Activated T-cell treated with anti-CD3 and anti-CD28 coated beads for 4 hours (primary cell): ENCODE results near the gene CA12.

Experiments used
- DNase-seq: peaks from one replicate; pipeline ENCODE4 v3.0.0-alpha.2; 2020

CA12 gene

DNA sequence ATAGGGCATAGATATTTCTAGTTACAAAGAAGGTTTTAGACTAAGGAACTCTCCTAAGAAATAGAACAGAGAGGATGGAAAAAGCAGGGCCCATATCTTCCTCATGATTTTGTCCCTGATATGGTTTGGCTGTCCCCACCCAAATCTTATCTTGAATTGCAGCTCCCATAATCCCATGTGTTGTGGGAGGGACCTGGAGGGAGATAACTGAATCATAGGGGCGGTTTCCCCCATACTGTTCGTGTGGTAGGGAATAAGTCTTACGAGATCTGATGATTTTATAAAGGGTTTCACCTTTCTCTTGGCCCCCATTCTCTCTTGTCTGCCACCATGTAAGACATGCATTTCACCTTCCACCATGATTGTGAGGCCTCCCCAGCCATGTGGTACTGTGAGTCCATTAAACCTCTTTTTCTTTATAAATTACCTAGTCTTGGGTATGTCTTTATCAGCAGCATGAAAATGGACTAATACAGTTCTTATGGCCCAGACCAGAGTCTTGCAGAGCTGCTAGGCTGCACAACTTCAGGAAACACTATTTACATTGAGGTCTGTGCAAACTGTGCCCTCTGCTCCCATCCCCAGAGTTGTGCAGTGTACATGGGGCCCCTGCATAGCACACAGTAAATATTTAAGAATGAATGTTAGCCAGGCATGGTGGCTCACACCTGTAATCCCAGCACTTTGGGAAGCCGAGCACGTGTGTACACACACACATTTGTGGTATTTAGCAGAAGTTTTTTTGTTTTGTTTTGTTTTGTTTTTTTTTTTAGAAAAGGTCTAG is 20.3 kb upstream of the CA12 start:
- no peak for DNase-seq

DNA sequence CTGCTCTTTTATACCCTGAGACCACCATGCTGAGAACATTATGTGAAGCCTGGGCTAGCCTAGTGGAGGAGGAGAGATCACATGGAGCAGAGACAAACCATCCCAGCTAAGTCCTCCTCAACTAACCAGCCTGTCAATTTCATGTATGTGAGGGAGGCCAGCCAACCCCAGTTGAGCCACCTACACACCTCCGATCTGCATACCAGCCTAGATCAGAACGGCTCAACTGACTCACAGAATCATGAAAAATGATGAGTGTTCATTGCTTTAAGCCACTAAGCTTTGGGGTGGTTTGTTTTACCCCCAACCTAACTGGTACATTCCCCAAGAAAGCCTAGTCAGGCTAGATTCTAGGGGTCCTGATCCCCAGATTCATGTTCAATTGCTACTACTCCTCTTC is 19.4 kb upstream of the CA12 start:
- DNase-seq, result no peak

DNA sequence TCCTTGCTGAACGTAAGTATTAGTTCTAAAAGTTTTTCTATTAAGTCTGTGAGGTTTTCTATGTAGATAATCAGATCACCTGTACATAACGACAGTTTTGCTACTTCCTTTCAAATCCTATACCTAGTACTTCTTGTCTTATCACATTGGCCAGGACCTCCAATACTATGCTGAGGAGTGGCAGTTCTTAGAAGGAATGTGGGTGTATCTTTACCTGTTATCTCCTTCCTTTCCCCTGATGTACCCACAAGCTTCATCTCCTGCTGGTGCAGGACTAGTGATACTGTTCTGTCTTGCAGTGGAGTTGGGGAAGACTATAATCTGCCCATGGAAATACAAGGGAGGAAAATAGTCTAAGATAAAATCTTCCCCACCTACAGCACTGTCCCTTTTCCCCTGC is 16.8 kb upstream of the CA12 start:
- DNase-seq, result no peak

DNA sequence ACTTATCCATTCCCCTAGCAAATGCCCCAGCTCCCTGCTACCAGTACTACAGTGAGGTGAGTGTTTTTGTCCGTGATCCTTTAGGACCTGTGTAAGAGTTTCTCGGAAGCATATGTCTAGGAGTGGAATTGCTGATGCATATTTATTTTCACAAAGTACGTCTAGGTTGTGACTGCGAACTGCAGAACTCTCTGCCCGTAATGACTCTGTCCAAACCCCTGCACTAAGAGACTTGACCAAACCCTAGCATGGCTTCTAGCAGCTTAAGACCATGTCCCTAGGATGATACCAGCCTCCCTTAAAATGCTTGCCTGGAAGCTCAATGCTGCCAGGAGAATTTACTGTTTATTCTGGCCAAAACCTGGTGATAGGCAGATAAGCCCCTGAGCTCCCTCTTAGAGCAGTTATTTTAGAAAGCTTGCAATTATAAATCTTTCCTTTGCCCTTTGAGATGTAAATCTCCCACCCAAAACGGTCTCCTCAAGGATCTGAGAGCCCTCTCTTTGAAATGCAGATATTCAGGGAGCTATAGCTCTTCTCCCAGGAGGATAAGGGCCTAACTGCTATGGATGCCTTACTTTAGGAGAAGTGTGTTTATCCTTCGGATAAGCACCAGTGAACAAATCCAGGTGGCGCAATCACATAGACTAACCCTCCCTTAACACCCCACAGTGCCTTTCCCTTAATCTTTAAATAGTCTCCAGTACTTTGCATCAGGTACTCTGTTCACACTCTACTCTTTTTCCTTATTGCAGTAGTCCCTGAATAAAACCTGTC is 14.7 kb upstream of the CA12 start:
- DNase-seq, result no peak

- DNase-seq, result no peak
Measured at GRCh38 chr15:63395730-63396151, 14.1 kb upstream of the CA12 start.

- no peak for DNase-seq
Measured at GRCh38 chr15:63392361-63393009, 10.8 kb upstream of the CA12 start.

DNA sequence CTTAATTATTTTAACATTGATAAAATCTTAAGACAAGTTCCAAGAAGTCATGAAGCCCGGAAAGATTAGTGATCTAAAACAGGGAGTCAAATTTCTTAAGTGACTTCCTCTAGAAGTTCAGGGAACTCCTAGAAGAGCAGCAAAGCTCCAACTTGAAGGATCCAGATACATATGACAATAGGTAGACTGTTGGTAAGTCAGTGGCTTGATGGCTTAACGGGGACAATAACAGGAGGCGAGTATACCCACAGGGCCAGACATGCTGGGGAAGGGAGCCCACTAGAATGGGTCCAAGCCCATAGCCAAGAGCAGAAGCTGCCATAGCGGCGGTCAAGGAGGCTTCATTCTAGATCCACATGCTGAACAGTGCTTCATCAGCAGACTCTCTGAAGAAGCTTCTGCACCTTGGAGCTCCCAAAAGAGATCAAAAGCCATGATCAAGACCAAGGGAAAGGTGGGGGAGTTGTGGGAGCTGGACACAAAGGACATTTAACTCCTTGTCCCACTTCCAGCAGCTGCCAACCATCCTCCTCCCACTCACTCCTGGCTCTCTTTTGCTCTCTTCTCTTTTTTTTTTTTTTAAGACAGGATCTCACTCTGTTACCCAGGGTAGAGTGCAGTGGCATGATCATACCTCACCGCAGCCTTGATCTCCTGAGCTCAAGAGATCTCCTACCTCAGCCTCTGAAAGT is 10.2 kb upstream of the CA12 start:
- DNase-seq, result no peak

DNA sequence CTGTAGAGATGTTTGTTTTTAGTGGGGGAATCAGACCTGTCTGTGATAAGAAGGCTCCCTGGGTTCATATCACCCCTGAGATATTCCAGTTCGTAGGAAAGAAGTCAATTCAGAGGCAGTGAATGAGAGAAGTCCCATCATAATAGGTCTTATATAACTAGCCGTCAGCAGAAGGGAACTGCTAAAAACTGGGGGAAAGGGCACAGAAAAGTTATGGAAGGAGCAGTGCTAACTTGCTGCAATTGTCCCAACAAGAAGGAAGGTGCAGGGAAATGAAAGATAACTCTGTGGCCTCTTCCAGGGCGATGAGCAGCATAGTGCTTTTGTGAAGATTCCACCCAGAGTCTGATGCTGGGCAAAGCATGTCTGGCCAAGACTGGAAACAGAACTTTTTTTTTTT is 9.0 kb upstream of the CA12 start:
- DNase-seq, result no peak

- DNase-seq, result no peak
Measured at GRCh38 chr15:63389902-63390670, 8.4 kb upstream of the CA12 start.

GRCh38 chr15:63388511-63388910 is 6.9 kb upstream of the CA12 start:
- DNase-seq, result no peak

DNA sequence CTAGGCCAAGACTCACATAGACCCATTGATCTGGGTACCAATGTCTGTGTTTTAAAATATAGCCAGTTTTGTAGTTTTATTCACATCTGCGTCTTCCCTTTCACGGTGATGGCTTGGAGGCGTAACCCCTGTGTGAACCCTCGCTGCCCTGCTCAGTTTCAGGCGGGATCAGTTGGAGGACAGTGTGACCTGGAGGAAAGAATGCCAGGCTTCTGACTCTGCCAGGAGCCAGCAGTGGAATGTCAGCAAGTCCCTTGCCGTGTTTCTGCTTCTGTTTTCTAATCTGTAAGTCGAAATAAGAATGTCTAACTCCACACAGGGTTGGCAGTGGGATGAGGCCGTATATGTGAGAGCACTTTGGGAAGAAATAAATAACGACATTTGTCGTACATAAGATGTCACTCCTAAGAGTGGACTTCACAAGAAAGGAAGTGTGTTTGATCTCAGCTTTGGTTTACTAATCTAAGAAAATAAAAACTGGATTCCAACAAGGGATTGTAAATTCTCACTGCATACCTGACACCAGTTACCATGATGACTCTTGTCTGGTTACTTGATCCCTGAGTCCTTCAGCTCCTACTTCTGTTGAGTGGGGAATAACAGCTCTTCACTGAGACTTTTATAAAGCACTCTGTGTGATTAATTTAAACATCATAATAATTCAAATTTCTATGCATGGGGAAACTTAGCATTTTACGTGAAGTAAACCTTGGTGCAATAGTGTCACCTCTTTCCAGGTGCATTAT is 6.3 kb upstream of the CA12 start:
- no peak for DNase-seq

- DNase-seq, result no peak
Measured at GRCh38 chr15:63385911-63386531, 4.4 kb upstream of the CA12 start.

DNA sequence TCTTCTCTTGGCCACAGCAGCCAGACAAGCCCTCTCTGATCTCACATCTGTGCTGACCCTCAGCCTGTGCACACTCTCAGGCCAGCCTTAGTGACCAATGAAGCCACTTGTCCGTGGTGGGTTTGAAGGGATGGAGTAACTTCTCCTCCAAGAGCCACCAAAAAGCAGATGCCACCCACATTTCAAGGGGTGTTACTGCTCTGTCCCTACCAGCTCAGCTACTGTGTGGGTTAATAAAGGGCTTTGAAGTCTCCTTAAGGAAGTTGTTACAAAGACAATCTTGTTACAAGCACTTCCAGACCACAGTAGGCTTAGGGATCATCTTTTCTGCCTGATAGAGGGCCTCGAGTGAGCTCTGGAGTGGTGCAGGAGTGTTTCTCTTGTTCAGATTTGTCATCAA is 3.3 kb upstream of the CA12 start:
- DNase-seq, result no peak

GRCh38 chr15:63382966-63383710 is 1.5 kb upstream of the CA12 start:
- DNase-seq, result no peak

DNA sequence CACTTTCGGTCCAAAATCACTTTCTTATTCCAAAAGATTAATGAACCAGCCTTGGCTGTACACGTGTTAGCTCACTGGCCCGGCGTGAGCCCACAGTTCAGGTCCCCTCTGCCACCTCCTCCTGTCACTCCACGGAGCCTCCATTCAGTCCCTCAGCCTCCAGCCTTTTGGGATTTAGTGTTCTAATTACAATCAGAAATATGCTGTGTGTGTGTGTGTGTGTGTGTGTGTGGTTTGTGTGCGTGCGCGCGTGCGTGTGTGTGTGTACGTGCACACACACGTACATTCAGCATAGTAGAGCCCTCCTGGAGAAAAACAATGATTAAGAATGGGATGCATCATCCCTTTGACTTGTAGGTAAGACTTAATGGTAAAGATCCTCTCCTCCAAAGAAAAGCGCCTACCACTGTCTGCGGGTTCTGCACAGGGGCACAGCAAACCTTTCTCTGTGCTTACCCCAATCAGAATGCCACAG is 801 bp downstream of the CA12 start:
- no peak for DNase-seq

DNA sequence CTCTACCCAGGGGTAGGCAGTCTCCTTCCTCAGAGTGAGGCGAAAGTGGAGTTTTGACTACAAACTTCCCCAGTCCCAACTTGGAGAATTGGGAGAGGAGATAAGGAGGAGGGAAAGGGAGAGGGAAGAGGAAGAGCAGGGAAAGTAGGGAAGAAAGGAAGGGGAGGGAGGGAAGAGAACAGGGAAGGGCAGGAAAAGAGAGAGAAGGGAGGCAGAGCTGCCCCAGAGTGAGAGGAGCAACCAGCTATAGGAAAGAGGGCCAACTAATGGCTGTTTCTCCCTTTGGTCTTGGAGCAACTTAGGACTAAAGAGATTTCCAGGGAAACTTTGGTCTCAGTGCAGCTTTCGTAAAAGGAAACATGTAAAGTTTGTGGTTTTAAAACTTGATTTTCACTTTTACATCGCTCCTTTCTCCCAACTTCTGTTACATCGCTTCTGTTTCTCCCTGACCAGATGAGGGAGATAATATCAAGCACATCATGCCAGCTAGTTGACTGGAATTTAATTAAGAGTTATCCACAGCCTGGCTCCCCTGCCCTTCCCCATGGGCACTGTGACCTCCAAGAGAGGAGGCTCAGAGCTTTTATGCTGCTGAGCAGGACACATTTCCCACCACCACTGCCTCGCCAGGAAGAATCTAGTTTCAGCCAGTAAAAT is 1.4 kb downstream of the CA12 start:
- DNase-seq, result no peak

GRCh38 chr15:63379492-63380150 is 2.0 kb downstream of the CA12 start:
- DNase-seq, result no peak

DNA sequence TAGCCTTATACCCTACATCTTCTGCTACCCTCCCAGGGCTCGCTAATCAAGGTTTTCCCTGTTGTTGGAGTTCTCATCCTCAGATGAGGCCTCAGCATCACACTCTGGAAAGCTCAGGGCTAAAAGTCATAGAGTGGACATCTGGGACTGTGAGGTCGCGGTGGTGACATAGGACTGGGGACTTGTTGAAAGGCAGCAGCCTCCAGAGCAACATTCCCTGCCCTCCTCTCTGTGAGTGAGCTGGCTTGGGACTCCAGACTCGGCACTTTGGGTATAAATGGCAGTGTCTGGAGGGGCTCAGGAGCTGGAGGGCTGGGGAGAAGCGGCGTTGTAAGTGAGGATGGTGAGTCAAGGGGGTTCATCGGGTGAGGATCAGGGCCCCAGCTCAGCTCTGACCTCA is 2.7 kb downstream of the CA12 start:
- no peak for DNase-seq
